GM12878 (cell line): ENCODE results near the gene YARS1. TPM values are rescaled to one million over a fixed set of nuclear protein-coding genes. Genes with fewer than 3 reads are reported as not detected.

Source experiments
- ATAC-seq: fragments of 200-7000 bp; cut with Tn5 transposase; 3 replicates; pipeline ENCODE4 v1.9.1; 2020; ENCODE audit warnings: mild to moderate bottlenecking, moderate library complexity
- BruUV-seq: library from RNA; stranded (reverse); fragments of 400-500 nt; replicated peaks from 2 replicates; lab custom pipeline; 2021; lab: Mats Ljungman, UMichigan
- CTCF ChIA-PET: fragments of 300-600 bp; sonication (Branson Sonifier 250); formaldehyde crosslinking; extraction: SDS; loops from one replicate; lab custom pipeline; 2021; ENCODE audit warnings: inconsistent platforms; lab: Yijun Ruan, JAX
- POLR2A ChIA-PET: fragments of 350-600 bp; formaldehyde crosslinking; extraction: SDS; loops from one replicate; lab custom pipeline; 2021; ENCODE audit warnings: inconsistent platforms; lab: Charles Lee
- RAD21 ChIA-PET: fragments of 300-600 bp; sonication (Branson Sonifier 250); formaldehyde crosslinking; loops from one replicate; lab custom pipeline; 2023; ENCODE audit warnings: antibody characterized with exemption; ENCODE audit not compliant: unreplicated experiment; lab: Charles Lee
- SMC1A ChIA-PET: fragments of 300-600 bp; sonication (Branson Sonifier 250); formaldehyde crosslinking; loops from one replicate; lab custom pipeline; 2023; ENCODE audit not compliant: unreplicated experiment, uncharacterized antibody; lab: Charles Lee
- DNase-seq: peaks from one replicate; pipeline ENCODE4 v3.0.0-alpha.2; 2011; ENCODE audit warnings: low read depth, low spot score
- FAIRE-seq: peaks from 3 replicates; lab custom pipeline; 2011; peaks lifted over from hg19 to GRCh38; lab: Jason Lieb, UNC
- H2AFZ ChIP-seq: 2 replicates; pipeline ENCODE4 v1.6.0; 2011; ENCODE audit warnings: low read depth, low read length, control low read depth; ENCODE audit not compliant: control insufficient read depth
- H3K27ac ChIP-seq: 2 replicates; pipeline ENCODE4 v1.5.1; 2011; ENCODE audit warnings: control low read depth; ENCODE audit not compliant: control insufficient read depth, insufficient read depth
- H3K27me3 ChIP-seq, 2 experiments: replicated peaks in 1 of 2; 2 replicates each; pipeline versions ENCODE4 v1.6.0 to v1.6.1; 2011; ENCODE audit warnings: low read length in 1 of 2; ENCODE audit not compliant: control insufficient read depth in 2 of 2, insufficient read depth in 2 of 2
- H3K36me3 ChIP-seq, 2 experiments: 2 replicates each; pipeline ENCODE4 v1.5.1; 2011; ENCODE audit warnings: low read length in 1 of 2; ENCODE audit not compliant: control insufficient read depth in 2 of 2, insufficient read depth in 2 of 2
- H3K4me1 ChIP-seq: 2 replicates; pipeline ENCODE4 v1.6.1; 2011; ENCODE audit warnings: mild to moderate bottlenecking, low read length, moderate library complexity, mixed read lengths; ENCODE audit not compliant: control insufficient read depth, insufficient read depth
- H3K4me2 ChIP-seq: 2 replicates; pipeline ENCODE4 v1.6.0; 2011; ENCODE audit warnings: control low read depth; ENCODE audit not compliant: control insufficient read depth, insufficient read depth
- H3K4me3 ChIP-seq: fragments of 200-600 bp; sonication (generic); 2 replicates; pipeline ENCODE4 v1.5.1; 2016
- H3K79me2 ChIP-seq: 2 replicates; pipeline ENCODE4 v1.6.0; 2011; ENCODE audit warnings: low read length; ENCODE audit not compliant: control insufficient read depth, insufficient read depth
- H3K9ac ChIP-seq: 2 replicates; pipeline ENCODE4 v1.8.0; 2011; ENCODE audit warnings: low read length, control low read depth, mixed read lengths; ENCODE audit not compliant: control insufficient read depth, insufficient read depth
- H3K9me3 ChIP-seq: replicated peaks from 3 replicates; pipeline ENCODE4 v1.5.1; 2011; ENCODE audit warnings: mild to moderate bottlenecking, low read length; ENCODE audit not compliant: control insufficient read depth, insufficient read depth
- H4K20me1 ChIP-seq: 2 replicates; pipeline ENCODE4 v1.6.0; 2011; ENCODE audit not compliant: control insufficient read depth, insufficient read depth
- MYC ChIP-seq: IDR thresholded peaks from 2 replicates; pipeline ENCODE4 v1.6.1; 2011; ENCODE audit warnings: mild to moderate bottlenecking, low read length, moderate library complexity, inconsistent platforms; ENCODE audit not compliant: insufficient read depth, insufficient replicate concordance, insufficient read length, severe bottlenecking
- NKRF ChIP-seq: fragments of 450-650 bp; conservative IDR thresholded peaks from 2 replicates; pipeline ENCODE4 v1.6.1; 2017; ENCODE audit warnings: mild to moderate bottlenecking, moderate library complexity
- PML ChIP-seq: IDR thresholded peaks from 2 replicates; pipeline ENCODE4 v1.6.1; 2012; ENCODE audit warnings: low read length, inconsistent platforms
- POLR2A ChIP-seq: IDR thresholded peaks from 2 replicates; pipeline ENCODE4 v1.6.1; 2011; ENCODE audit warnings: low read depth, mild to moderate bottlenecking, low read length
- WGBS: methylation state at CpG from one replicate; pipeline ENCODE4 v1.1.6; 2016; ENCODE audit warnings: low lambda C conversion rate; ENCODE audit not compliant: insufficient replicate concordance, insufficient coverage; ENCODE audit errors: missing lambda C conversion rate; 5-methylcytosine and 5-hydroxymethylcytosine counted together
- in situ Hi-C: fragments of 300-500 bp; cut with MboI; formaldehyde crosslinking; loops from 9 replicates; pipeline ENCODE4 v1.14.3; 2018; ENCODE audit warnings: mixed read lengths
- intact Hi-C: fragments of 100-400 bp; cut with micrococcal nuclease; formaldehyde crosslinking; loops from one replicate; pipeline ENCODE4 v1.14.2; 2022; ENCODE audit not compliant: unreplicated experiment
- polyA plus RNA-seq, 11 experiments: library from polyadenylated mRNA; depleted of rRNA in 4 of 11; unstranded in 6 of 11; stranded (reverse) in 5 of 11; fragments of >200 nt; fragmentation: Nextera tagmentation in 4 of 11; fragmentation: Illumina TruSeq in 1 of 11; extraction: Ambion mirVana in 4 of 11; extraction: Trizol in 1 of 11; gene quantifications; 1 replicate in 1 of 11; 2 replicates in 10 of 11; pipeline versions ENCODE4 v1.2.1 to v1.2.3, GENCODE V29; 2011 to 2016; ENCODE audit warnings: inconsistent platforms in 2 of 11, missing spikeins in 2 of 11, low read depth in 1 of 11
- total RNA-seq, 4 experiments: library from RNA; depleted of rRNA in 3 of 4; stranded (reverse); fragments of >200 nt in 3 of 4; fragmentation: Illumina TruSeq in 1 of 4; extraction: Trizol in 1 of 4; gene quantifications; 2 replicates each; pipeline versions ENCODE4 v1.2.1 to v1.2.3, GENCODE V29; 2013 to 2021

The YARS1 gene
- total and polyA plus RNA-seq, 10 of the 15 experiments (the other 5 are each of a cell fraction or from before 2014, with no cell fraction given): 39.9 to 202 (median 136) TPM

DNA sequence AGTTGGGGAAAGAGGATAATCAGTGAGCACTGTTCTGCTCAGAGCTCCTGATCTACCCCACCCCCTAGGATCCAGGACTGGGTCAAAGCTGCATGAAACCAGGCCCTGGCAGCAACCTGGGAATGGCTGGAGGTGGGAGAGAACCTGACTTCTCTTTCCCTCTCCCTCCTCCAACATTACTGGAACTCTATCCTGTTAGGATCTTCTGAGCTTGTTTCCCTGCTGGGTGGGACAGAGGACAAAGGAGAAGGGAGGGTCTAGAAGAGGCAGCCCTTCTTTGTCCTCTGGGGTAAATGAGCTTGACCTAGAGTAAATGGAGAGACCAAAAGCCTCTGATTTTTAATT lies 42.7 kb downstream of the YARS1 start:
- TF ChIP-seq POLR2A (0 out of 2 replicates have a peak, but pooled peaks have one; percentile 6), NKRF (no peak)
- Histone ChIP-seq H4K20me1 (no peaks in the 10 kb centered on the region), H3K9ac (no peak overlapping the region), H3K79me2 (no peaks in the 10 kb centered on the region), H3K27ac (no peak overlapping the region), H3K27me3 (no peaks in the 10 kb centered on the region), H2AFZ (no peak overlapping the region), H3K4me3 (no peak overlapping the region), H3K36me3 (peaks cover 23 to 29% of the 10 kb centered on the region in 2 experiments), H3K4me2 (no peak overlapping the region), H3K4me1 (no peaks in the 10 kb centered on the region), H3K9me3 (no peaks in the 10 kb centered on the region)
- ChIA-PET CTCF (interaction anchor here (0.7 to 7.2 kb wide), 16 partner anchors 8 to 374 kb away, joined by 3 to 163 read pairs (median 4); no protein-coding TSS in a partner anchor), POLR2A (interaction anchor here (0.5 to 1.4 kb wide), 4 partner anchors 10 to 64 kb away, joined by 3 to 5 read pairs (median 4); no protein-coding TSS in a partner anchor), RAD21 (interaction anchor here (1.0 to 6.0 kb wide), 4 partner anchors 13 to 254 kb away, joined by 5 to 65 read pairs (median 7); no protein-coding TSS in a partner anchor), SMC1A (interaction anchor here (0.6 to 5.1 kb wide), 13 partner anchors 9 to 731 kb away, joined by 3 to 37 read pairs (median 3); no protein-coding TSS in a partner anchor)
- FAIRE-seq (no peak), ATAC-seq (no peak), DNase-seq (no peak)
- no TSS peak for BruUV-seq
- intact Hi-C loops: loop anchor here (5.0 kb wide), 1 partner anchor 372 kb away; no protein-coding TSS in a partner anchor
- in situ Hi-C loops: no loop called here

- ChIA-PET CTCF (interaction anchor here (0.6 to 7.2 kb wide), 26 partner anchors 9 to 373 kb away, joined by 3 to 163 read pairs (median 4); no protein-coding TSS in a partner anchor), SMC1A (interaction anchor here (0.7 to 5.1 kb wide), 15 partner anchors 12 to 326 kb away, joined by 3 to 37 read pairs (median 3); no protein-coding TSS in a partner anchor), RAD21 (interaction anchor here (0.9 to 6.0 kb wide), 9 partner anchors 12 to 254 kb away, joined by 3 to 65 read pairs (median 6); no protein-coding TSS in a partner anchor)
- in situ Hi-C loops (no loop called here), intact Hi-C loops (loop anchor here (1.0 to 5.0 kb wide), 4 partner anchors 62 to 372 kb away; no protein-coding TSS in a partner anchor)
- H3K4me2 ChIP-seq: no peak overlapping the region
- H3K4me3 ChIP-seq: no peak overlapping the region
- H3K27me3 ChIP-seq: no peaks in the 10 kb centered on the region
- peaks cover 18 to 23% of the 10 kb centered on the region in 2 experiments for H3K36me3 ChIP-seq
- FAIRE-seq: no peak
- BruUV-seq: no TSS peak
- no peak overlapping the region for H3K9ac ChIP-seq
- TF ChIP-seq MYC (no peak), POLR2A (peak; percentile 31; the same call in 1 of the 2 replicates), PML (peak; percentile 60; the same call in 1 of the 2 replicates)
- TF ChIP-seq, all 136 proteins: peak for 2
- H3K27ac ChIP-seq: no peak overlapping the region
- no peak overlapping the region for H2AFZ ChIP-seq
- WGBS: 85% methylated on average over 7 of the region's 7 CpGs
- POLR2A ChIA-PET: interaction anchor here (0.5 to 1.4 kb wide), 4 partner anchors 40 to 94 kb away, joined by 4 to 5 read pairs (median 4); no protein-coding TSS in a partner anchor
- H3K4me1 ChIP-seq: no peaks in the 10 kb centered on the region
- no peaks in the 10 kb centered on the region for H3K79me2 ChIP-seq
- DNase-seq: no peak
- H3K9me3 ChIP-seq: no peaks in the 10 kb centered on the region
- peak; percentile 18 for ATAC-seq
- H4K20me1 ChIP-seq: no peaks in the 10 kb centered on the region
Observed at GRCh38 chr1:32773764-32774463, 43.2 kb downstream of the YARS1 start.
